Hepatocyte (in vitro differentiated cells): Measurements from ENCODE around the gene SETD3. TPM values are rescaled to one million over a fixed set of nuclear protein-coding genes. Genes with fewer than 3 reads are reported as not detected.
A peak's percentile ranks its signal among the peaks of the same experiment; 100 is the strongest.

ENCODE experiments used
- DNase-seq: peaks from one replicate; pipeline ENCODE4 v3.0.0-alpha.2; 2016; ENCODE audit warnings: low spot score
- H2AFZ ChIP-seq: fragments of 200-600 bp; sonication (generic); 2 replicates; pipeline ENCODE4 v1.6.0; 2016; ENCODE audit warnings: antibody characterized with exemption, mild to moderate bottlenecking
- H3K27ac ChIP-seq: fragments of 200-600 bp; sonication (generic); 2 replicates; pipeline ENCODE4 v1.5.1; 2016; ENCODE audit warnings: mild to moderate bottlenecking
- H3K27me3 ChIP-seq: fragments of 200-600 bp; sonication (generic); 2 replicates; pipeline ENCODE4 v1.6.1; 2016
- H3K36me3 ChIP-seq: fragments of 200-600 bp; sonication (generic); replicated peaks from 2 replicates; pipeline ENCODE4 v1.5.1; 2016; ENCODE audit warnings: low read depth; ENCODE audit not compliant: insufficient read depth
- H3K4me1 ChIP-seq: fragments of 200-600 bp; sonication (generic); 2 replicates; pipeline ENCODE4 v1.5.1; 2016; ENCODE audit warnings: mild to moderate bottlenecking, moderate library complexity; ENCODE audit not compliant: insufficient read depth
- H3K4me2 ChIP-seq: fragments of 200-600 bp; sonication (generic); 2 replicates; pipeline ENCODE4 v1.6.0; 2016
- H3K4me3 ChIP-seq: fragments of 200-600 bp; sonication (generic); 2 replicates; pipeline ENCODE4 v1.5.1; 2016; ENCODE audit warnings: mild to moderate bottlenecking
- H3K79me2 ChIP-seq: fragments of 200-600 bp; sonication (generic); 2 replicates; pipeline ENCODE4 v1.6.0; 2017; ENCODE audit warnings: mild to moderate bottlenecking
- H3K9me2 ChIP-seq: fragments of 200-600 bp; sonication (generic); replicated peaks from 2 replicates; pipeline ENCODE4 v1.6.0; 2017; ENCODE audit warnings: mild to moderate bottlenecking; ENCODE audit not compliant: insufficient read depth
- H3K9me3 ChIP-seq: fragments of 200-600 bp; sonication (generic); 2 replicates; pipeline ENCODE4 v1.5.1; 2016; ENCODE audit warnings: low read depth, mild to moderate bottlenecking
- H4K20me1 ChIP-seq: fragments of 200-600 bp; sonication (generic); 2 replicates; pipeline ENCODE4 v1.6.0; 2016; ENCODE audit warnings: mild to moderate bottlenecking; ENCODE audit not compliant: insufficient read depth, poor library complexity, severe bottlenecking
- CTCF ChIP-seq: fragments of 200-600 bp; sonication (generic); IDR thresholded peaks from 2 replicates; pipeline ENCODE4 v1.5.1; 2016; ENCODE audit warnings: antibody characterized with exemption, mild to moderate bottlenecking; ENCODE audit not compliant: poor library complexity
- EZH2 ChIP-seq: fragments of 200-600 bp; sonication (generic); IDR thresholded peaks from 2 replicates; pipeline ENCODE4 v1.6.1; 2016; ENCODE audit warnings: antibody characterized with exemption, mild to moderate bottlenecking, borderline replicate concordance
- EZH2phosphoT487 ChIP-seq: fragments of 200-600 bp; sonication (generic); IDR thresholded peaks from one replicate; pipeline ENCODE4 v1.6.1; 2018; ENCODE audit warnings: antibody characterized with exemption, mild to moderate bottlenecking, low read depth, moderate library complexity; ENCODE audit not compliant: unreplicated experiment, severe bottlenecking
- WGBS: methylation state at CpG from one replicate; pipeline ENCODE4 v1.1.6; 2016; ENCODE audit warnings: low lambda C conversion rate; ENCODE audit errors: missing lambda C conversion rate; 5-methylcytosine and 5-hydroxymethylcytosine counted together
- polyA plus RNA-seq: library from polyadenylated mRNA; unstranded; fragments of >200 nt; fragmentation: Nextera tagmentation; extraction: Ambion mirVana; gene quantifications from 2 replicates; pipeline ENCODE4 v1.2.1, GENCODE V29; 2016
- total RNA-seq: library from RNA; depleted of rRNA; stranded (reverse); fragments of >200 nt; gene quantifications from 2 replicates; pipeline ENCODE4 v1.2.3, GENCODE V29; 2014

The SETD3 gene
- total and polyA plus RNA-seq, 2 experiments from 2014 or later, result 43.6 to 60.2 TPM

DNA sequence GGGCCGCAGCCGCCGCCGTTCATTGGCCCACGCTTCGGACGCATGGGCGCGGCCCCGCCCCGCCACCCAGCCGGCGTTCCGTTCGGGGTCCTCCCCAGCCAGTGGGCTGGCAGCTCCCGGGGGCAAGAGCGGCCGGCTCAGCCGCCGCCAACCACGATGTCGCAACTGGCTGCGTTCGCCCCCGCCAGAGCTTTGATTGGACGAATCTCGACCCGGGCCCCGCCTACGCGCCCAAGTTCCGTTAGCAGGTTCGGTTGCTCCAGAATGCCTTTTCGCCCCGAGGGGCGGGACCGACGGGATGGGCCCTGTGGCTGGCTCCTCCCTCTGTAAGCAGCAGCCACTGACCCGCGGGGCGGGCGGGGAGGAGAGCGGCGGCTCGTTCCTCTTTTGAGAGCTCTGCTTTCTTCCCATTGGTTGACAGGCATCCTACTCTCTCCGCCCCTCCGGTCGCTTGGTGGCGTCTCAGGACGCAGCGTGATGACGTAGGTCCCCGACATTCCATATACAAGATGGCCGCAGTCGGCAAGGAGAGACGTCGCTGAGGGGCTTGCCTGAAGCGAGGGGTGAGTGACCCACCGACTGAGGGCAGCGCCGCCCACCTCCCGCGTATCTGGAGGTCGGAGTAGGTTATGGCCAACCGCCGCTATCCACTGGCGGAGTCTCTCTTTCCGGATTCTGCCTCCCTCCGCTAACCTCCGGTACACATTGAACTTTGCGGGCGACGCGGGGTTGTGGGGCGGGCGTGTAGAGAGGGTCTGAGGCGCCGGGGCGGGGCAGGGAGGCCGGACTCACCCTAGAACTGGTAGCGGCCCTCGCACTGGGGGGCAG is 472 bp upstream of the SETD3 start, which contains the start of gene CCNK:
CCNK (plus strand) TSS at position 493 of the 828 bp plus-strand sequence. CDS start 11,269 bp downstream, outside the sequence.
- peak within 1 kb of the TSS; percentile 1 for H2AFZ ChIP-seq
- under 1% methylated on average over 69 of the region's 82 CpGs for WGBS
- peak; percentile 100 for DNase-seq
- no peak for TF ChIP-seq EZH2
- no peak for TF ChIP-seq EZH2phosphoT487
- TF ChIP-seq CTCF, result no peak
- H3K4me2 ChIP-seq, result peak within 1 kb of the TSS; percentile 92
- H4K20me1 ChIP-seq, result peaks cover 74% of the 10 kb centered on the region
- H3K9me3 ChIP-seq, result no peaks in the 10 kb centered on the region
- no peaks in the 10 kb centered on the region for H3K27me3 ChIP-seq
- H3K79me2 ChIP-seq, result peaks cover 84% of the 10 kb centered on the region
- no peaks in the 10 kb centered on the region for H3K9me2 ChIP-seq
- peak within 1 kb of the TSS; percentile 90 for H3K27ac ChIP-seq
- peak within 1 kb of the TSS; percentile 55 for H3K4me3 ChIP-seq
- no peaks in the 10 kb centered on the region for H3K36me3 ChIP-seq
- H3K4me1 ChIP-seq, result peaks cover 27% of the 10 kb centered on the region

DNA sequence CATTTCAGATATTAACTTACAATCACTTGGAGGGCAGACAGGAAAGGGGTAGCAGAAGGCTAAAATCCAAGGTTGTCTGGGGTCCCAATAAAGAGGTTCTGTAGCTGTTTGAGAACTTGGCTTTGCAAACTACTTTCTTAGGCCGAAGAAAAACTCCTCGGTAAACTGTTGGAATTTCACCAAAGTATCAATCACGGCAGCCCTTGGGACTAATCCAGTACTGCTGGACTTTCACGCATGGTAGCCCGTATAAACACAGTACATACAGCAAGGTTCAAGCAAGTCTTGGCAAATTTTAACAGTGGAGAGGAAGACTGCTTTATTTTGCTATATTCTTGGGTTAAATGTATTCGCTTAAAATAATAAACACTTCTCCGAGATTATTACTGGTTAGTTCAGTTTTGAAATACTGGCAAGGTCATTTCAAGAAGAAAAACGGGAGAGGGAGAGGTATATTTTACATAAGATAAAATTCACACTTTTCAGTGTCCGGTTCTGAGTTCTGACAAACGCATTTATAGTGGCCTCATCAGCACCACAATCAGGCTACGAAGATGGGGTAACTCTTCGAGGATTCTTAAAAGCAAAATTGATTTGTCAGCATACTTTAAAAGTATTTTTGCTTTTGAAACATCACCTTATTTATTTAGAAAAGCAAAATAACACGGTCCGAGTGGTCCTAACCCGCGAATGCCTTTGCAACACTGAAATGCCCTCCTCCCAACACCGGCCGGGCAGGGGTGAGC is 1.3 kb downstream of the SETD3 start:
- peak overlapping the region; percentile 48 for H2AFZ ChIP-seq
- H3K27ac ChIP-seq, result peak overlapping the region; percentile 88
- no peak for DNase-seq
- peak overlapping the region; percentile 92 for H3K4me2 ChIP-seq
- H3K4me1 ChIP-seq, result peaks cover 35% of the 10 kb centered on the region
- H3K27me3 ChIP-seq, result no peaks in the 10 kb centered on the region
- peaks cover 84% of the 10 kb centered on the region for H3K79me2 ChIP-seq
- 33% methylated on average over 18 of the region's 18 CpGs for WGBS
- H3K36me3 ChIP-seq, result no peaks in the 10 kb centered on the region
- no peaks in the 10 kb centered on the region for H3K9me3 ChIP-seq
- H4K20me1 ChIP-seq, result peaks cover 69% of the 10 kb centered on the region
- no peaks in the 10 kb centered on the region for H3K9me2 ChIP-seq
- TF ChIP-seq EZH2phosphoT487 (no peak), EZH2 (no peak), CTCF (no peak)
- peak overlapping the region; percentile 55 for H3K4me3 ChIP-seq

DNA sequence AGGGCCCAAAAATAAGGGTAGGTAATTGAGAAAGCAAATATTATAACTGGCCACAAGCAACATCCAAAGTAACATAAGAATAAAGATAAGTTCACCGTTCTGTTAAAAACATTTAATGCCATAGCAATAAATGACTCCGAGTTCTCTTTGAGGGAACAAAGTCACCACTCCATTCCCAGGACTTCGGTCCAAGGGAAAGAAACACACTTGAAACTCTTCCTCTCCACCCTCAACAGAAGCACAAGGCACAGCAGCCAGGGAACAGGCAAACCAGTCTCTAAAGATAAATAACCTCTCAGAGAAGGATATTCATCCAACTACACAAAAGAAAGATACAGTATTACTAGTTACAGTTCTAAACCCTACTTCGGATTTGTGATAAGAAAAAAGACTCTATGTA is 2.5 kb downstream of the SETD3 start:
- Histone ChIP-seq H3K27me3 (no peaks in the 10 kb centered on the region), H4K20me1 (peaks cover 69% of the 10 kb centered on the region), H2AFZ (no peak overlapping the region), H3K9me2 (no peaks in the 10 kb centered on the region), H3K9me3 (no peaks in the 10 kb centered on the region), H3K4me3 (no peak overlapping the region), H3K27ac (no peak overlapping the region), H3K79me2 (peaks cover 84% of the 10 kb centered on the region), H3K4me2 (peak overlapping the region; percentile 92), H3K4me1 (peaks cover 35% of the 10 kb centered on the region), H3K36me3 (no peaks in the 10 kb centered on the region)
- TF ChIP-seq EZH2phosphoT487, result no peak
- no peak for DNase-seq
- 75% methylated on average over 4 of the region's 4 CpGs for WGBS

DNA sequence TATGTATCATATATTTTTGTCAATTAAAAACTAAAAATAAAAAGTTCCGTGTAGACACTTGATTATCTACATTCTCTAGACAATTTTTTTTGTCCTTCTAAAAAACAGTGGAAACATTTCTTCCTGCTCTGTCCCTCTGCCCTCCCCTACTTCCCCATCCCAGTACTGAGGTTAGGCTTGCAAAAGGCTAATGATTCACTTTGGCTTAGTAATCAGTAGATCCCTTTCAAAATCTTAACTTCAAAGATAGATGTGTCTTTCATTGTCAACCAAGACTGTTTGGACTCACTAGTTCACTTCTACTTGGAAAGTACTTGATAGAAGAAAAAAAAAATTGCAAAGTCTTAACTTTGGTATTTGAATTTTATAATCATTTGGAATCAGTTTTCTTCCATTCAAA is 3.8 kb downstream of the SETD3 start:
- Histone ChIP-seq H3K4me2 (peak overlapping the region; percentile 5), H3K9me3 (no peaks in the 10 kb centered on the region), H3K4me3 (no peak overlapping the region), H3K36me3 (no peaks in the 10 kb centered on the region), H3K9me2 (no peaks in the 10 kb centered on the region), H3K79me2 (peaks cover 84% of the 10 kb centered on the region), H4K20me1 (peaks cover 68% of the 10 kb centered on the region), H3K4me1 (peaks cover 30% of the 10 kb centered on the region), H3K27ac (no peak overlapping the region), H3K27me3 (no peaks in the 10 kb centered on the region), H2AFZ (no peak overlapping the region)
- 62% methylated on average over 1 of the region's 1 CpG for WGBS
- TF ChIP-seq EZH2, result no peak
- TF ChIP-seq EZH2phosphoT487, result no peak
- no peak for TF ChIP-seq CTCF
- no peak for DNase-seq
